Measurements from ENCODE around the gene BAIAP2. TPM values are rescaled to one million over a fixed set of nuclear protein-coding genes. Genes with fewer than 3 reads are reported as not detected.

BAIAP2 gene, protein sequence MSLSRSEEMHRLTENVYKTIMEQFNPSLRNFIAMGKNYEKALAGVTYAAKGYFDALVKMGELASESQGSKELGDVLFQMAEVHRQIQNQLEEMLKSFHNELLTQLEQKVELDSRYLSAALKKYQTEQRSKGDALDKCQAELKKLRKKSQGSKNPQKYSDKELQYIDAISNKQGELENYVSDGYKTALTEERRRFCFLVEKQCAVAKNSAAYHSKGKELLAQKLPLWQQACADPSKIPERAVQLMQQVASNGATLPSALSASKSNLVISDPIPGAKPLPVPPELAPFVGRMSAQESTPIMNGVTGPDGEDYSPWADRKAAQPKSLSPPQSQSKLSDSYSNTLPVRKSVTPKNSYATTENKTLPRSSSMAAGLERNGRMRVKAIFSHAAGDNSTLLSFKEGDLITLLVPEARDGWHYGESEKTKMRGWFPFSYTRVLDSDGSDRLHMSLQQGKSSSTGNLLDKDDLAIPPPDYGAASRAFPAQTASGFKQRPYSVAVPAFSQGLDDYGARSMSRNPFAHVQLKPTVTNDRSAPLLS
- 1 to 10 TPM; 3.5 to 5.3 TPM for total RNA-seq

DNA sequence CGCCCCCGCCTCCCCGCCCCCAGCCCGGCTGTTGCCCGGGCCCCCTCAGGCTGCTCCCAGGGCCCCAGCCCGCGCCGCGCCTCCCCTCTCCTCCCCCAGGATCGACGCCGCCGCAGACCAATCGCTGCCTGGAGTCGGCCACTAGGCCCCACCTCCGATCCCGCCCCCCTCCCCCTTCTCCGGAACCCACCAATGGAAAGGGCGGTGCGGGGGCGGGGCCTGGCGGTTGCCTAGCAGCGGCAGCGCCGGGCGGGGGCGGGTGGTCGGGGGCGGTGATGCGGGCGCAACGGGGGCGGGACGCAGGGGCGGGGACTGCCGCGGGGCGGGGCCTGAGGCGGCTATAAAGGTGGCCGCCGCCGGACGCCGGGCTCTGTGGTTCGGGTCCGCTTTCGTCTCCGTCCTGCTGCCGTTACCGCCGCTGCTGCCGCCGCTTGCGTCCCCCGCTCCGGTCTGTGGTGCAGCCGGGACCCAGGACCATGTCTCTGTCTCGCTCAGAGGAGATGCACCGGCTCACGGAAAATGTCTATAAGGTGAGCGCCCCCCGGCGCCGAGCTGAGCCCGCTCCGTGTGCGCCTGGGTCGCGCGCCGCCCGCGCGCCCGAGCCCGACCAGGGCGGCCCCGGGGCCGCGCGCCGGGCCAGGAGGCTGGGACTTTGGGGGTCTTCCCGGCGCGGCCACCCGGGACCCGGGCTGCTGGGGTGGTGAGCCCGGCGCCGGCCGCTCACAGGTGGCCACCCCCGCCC lies at the start of gene BAIAP2:
BAIAP2 (plus strand) TSS at position 373 of the 742 bp plus-strand sequence; CDS start at position 477, 104 bp downstream.

DNA sequence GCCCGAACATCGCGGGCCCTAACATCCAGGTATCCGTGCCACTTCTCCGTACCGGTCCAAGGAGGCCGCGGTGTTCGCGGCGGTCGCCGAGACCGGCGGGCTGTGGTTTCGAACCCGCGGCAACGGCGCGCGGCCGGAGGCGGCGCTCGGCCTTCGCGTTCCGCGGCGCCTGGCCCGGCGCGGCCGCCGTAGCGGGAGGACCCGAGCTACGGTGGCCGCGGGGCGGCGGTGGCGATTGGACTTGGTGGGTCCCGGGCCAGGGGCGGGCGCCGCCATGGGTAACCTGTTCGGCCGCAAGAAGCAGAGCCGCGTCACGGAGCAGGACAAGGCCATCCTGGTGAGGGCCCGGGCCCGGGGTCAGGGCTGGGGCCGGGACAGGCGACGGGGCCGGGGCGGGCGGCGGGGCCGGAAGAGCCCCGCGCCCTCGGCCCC lies 43.3 kb upstream of the BAIAP2 start, which contains the start of gene CHMP6:
CHMP6 (plus strand) TSS at position 197 of the 432 bp plus-strand sequence; CDS start at position 275, 78 bp downstream.

DNA sequence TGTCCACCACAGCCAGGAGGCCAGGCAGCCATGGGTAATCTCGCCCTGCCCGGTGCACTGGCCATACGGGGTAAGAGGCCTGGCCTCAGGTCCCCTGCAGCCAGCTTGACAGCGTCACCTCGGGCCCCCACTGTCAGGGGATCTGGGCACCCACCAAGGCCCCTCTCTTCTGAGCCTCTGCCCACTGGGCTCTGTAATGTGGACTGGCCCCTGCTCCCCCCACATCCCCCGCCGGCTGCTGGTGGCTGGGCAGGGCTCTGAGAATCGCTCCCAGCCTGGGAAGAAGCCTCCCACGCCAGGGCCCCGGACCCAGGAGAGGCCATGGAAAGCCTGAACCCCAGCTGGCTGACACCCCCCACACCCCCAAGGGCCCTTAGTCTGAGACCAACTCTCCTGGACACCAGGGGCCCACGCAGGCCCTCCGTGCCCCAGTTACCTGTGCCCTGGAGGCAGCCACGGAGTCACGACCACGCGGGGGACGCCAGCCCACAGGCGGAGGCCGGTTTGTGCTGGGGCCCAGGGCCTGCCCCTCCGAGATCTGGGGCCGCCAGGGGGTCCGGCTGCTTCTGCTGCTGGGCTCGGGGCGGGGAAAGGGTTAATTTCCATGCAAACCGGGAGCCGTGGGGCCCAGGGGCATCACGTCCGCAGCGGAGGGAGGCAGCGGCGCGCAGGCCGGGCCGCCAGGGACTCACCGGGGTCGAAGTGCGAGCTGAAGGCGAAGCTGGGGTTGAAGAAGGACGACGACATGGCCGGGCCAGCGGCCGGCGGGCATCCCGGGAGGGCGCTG lies 130.5 kb downstream of the BAIAP2 start, which contains the start of gene PVALEF:
PVALEF (plus strand) TSS at position 262 of the 787 bp plus-strand sequence. CDS start 15,720 bp downstream, outside the sequence.

DNA sequence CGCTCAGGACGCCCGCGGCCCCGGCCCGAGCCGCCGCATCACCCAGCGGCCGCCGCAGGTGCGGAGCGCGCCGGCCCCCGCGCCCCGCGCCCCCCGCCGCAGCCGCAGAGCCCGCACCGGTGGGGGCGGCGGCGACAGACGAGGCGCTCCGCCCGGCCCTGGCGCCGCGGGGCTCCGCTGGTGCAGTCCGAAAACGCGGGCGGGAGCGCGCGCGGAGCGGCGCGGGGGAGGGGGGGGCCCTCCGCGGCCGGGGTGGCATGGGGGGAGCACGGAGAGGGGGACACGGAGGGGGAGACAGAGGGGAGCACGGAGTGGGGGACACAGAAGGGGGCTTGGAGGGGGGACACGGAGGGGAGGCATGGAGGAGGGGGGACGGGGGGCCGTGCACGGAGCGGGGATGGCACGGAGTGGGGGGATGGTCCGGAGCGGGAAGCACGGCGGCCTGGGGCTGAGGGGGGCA lies 131.1 kb downstream of the BAIAP2 start, which contains the start of gene AATK:
AATK (minus strand) TSS at position 189 of the 460 bp plus-strand sequence. CDS start 229 bp downstream, outside the sequence.

Small RNA genes within 50 kb of the gene (microRNA-seq; reads per million reads assigned to microRNA genes)
- gene MIR1250 (ENCODE audit: borderline microRNAs expressed, borderline replicate concordance) (not detected), gene MIR3065 (ENCODE audit: borderline microRNAs expressed, borderline replicate concordance) (not detected), gene MIR338 (ENCODE audit: borderline microRNAs expressed, borderline replicate concordance) (not detected), gene MIR657 (ENCODE audit: borderline microRNAs expressed, borderline replicate concordance) (not detected)

Other genes with a start within 250 kb of the BAIAP2 start
- 10 to 100 TPM; 38.6 to 40.3 TPM for gene CHMP6, start 43.3 kb upstream of the BAIAP2 start, total RNA-seq
- not detected for gene PVALEF, start 130.4 kb downstream of the BAIAP2 start, total RNA-seq
- under 1 TPM in 1 of 2 experiments, not detected in 1; 0.05 TPM for gene AATK, start 131.1 kb downstream of the BAIAP2 start, total RNA-seq
- gene CEP131, start 187.8 kb downstream of the BAIAP2 start, total RNA-seq: 10 to 100 TPM; 14.4 to 15.4 TPM
- 10 to 100 TPM; 57.8 to 61.1 TPM for gene TEPSIN, start 203.9 kb downstream of the BAIAP2 start, total RNA-seq
- gene NDUFAF8, start 204.2 kb downstream of the BAIAP2 start, total RNA-seq: 10 to 100 TPM; 35.4 to 41.8 TPM